ENCODE measurements around the gene ENDOG. TPM values are rescaled to one million over a fixed set of nuclear protein-coding genes. Genes with fewer than 3 reads are reported as not detected.
"Not testable (repeated sequence)": the region's sequence is repeated elsewhere in the genome, so short reads cannot be mapped to it uniquely, and the experiment has no call there.

Gene ENDOG
- total and polyA plus RNA-seq, 12 donors, result 40.9 to 98.8 (median 52.2) TPM

DNA sequence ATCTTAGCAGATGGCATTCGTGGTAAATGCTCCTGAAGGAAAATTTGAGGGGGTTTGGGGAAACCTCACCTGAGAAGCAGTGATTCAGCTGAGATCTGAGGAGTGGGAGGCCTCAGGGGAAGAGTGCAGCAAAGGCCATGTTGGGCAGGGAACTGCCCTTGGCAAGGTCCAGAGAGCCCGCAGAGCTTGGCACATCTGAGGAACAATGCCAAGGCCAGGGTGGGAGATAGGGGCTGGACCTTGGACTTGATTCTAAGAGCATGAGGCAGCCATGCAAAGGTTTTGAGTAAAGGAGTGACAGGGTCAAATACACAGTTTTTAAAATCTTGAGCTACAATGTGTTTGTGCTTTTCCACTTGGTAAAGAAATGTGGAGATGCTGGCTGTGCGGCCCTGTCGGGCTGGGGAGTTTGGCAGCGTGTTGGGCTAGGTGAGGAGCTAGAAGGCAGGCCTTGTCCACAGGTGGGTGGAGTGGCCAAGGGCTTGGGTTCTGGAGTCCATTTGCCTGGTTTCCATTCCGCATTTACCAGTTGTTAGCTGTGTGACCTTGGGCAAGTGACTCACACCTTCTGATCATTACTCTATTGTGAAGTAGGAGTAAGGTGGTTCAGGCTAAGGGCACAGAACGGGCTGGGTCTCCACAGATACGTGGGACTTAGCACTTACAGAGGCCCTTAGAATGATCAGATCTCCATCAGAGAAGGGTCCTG lies 25.2 kb upstream of the ENDOG start:
- peaks cover 0 to 96% (median 45%) of the 10 kb centered on the region in 9 donors for H3K36me3 ChIP-seq
- DNase-seq (no peak), ATAC-seq (no peak)
- TF ChIP-seq, protein P1, sequence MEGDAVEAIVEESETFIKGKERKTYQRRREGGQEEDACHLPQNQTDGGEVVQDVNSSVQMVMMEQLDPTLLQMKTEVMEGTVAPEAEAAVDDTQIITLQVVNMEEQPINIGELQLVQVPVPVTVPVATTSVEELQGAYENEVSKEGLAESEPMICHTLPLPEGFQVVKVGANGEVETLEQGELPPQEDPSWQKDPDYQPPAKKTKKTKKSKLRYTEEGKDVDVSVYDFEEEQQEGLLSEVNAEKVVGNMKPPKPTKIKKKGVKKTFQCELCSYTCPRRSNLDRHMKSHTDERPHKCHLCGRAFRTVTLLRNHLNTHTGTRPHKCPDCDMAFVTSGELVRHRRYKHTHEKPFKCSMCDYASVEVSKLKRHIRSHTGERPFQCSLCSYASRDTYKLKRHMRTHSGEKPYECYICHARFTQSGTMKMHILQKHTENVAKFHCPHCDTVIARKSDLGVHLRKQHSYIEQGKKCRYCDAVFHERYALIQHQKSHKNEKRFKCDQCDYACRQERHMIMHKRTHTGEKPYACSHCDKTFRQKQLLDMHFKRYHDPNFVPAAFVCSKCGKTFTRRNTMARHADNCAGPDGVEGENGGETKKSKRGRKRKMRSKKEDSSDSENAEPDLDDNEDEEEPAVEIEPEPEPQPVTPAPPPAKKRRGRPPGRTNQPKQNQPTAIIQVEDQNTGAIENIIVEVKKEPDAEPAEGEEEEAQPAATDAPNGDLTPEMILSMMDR (IDR thresholded peaks at IDR 0.05), result no peak
- no peaks in the 10 kb centered on the region for H3K27me3 ChIP-seq
- no peaks in the 10 kb centered on the region for H3K9me3 ChIP-seq
- no peak overlapping the region for H3K4me3 ChIP-seq
- peaks cover 3 to 9% (median 5%) of the 10 kb centered on the region in 9 donors for H3K4me1 ChIP-seq
- WGBS, 2 donors, result 90% methylated on average over 8 of the region's 8 CpGs
- intact Hi-C loops (cut with DNase I), result no loop called here
- no peak overlapping the region for H3K27ac ChIP-seq

DNA sequence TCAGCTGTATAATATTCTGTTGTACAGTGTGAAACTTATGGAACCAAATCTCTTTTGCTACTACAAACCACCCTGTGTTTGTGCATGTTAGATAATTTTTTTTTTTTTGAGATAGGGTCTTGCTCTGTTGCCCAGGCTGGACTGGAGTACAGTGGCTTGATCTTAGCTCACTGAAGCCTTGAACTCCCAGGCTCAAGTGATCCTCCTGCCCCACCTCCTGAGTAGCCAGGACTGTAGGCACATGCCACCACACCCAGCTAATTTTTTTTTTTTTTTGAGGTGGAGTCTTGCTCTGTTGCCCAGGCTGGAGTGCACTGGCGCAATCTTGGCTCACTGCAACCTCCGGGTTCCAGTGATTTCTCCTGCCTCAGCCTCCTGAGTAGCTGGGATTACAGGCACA lies 23.3 kb upstream of the ENDOG start:
- H3K9me3 ChIP-seq; ATAC-seq; intact Hi-C loops (cut with DNase I); H3K4me3 ChIP-seq; H3K27ac ChIP-seq; H3K4me1 ChIP-seq; DNase-seq; H3K27me3 ChIP-seq: not testable (repeated sequence)
- 50% methylated on average over 2 of the region's 2 CpGs for WGBS, 2 donors
- H3K36me3 ChIP-seq, result peaks cover 0 to 100% (median 59%) of the 10 kb centered on the region in 9 donors

GRCh38 chr9:128798896-128799295 lies 19.4 kb upstream of the ENDOG start:
- DNase-seq, result no peak
- peaks cover 0 to 100% (median 52%) of the 10 kb centered on the region in 9 donors for H3K36me3 ChIP-seq
- intact Hi-C loops (cut with DNase I), result no loop called here
- WGBS, 2 donors, result 92 to 95% methylated on average over 8 of the region's 8 CpGs
- H3K9me3 ChIP-seq, result no peaks in the 10 kb centered on the region
- H3K4me3 ChIP-seq, result no peak overlapping the region
- TF ChIP-seq, protein P1 (IDR thresholded peaks at IDR 0.05), result no peak
- no peaks in the 10 kb centered on the region for H3K27me3 ChIP-seq
- H3K4me1 ChIP-seq, result no peaks in the 10 kb centered on the region
- ATAC-seq, result no peak
- H3K27ac ChIP-seq, result no peak overlapping the region

DNA sequence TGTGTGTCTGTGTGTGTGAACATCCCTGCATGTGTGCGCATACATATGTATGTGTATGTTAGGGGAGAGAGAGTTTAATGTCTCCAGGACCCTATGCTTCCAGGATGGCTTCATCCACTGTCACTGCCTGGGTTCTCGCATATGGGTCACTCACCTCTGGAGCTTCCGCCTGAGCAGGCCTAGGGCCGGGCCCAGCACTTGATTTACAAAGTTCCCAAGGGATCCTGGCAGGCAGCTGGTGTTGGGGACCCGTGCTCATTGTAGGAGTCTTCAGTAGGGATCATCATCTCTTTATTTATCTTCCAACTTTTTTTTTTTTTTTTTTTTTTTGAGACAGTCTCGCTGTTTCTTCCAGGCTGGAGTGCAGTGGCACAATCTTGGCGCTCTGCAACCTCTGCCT lies 18.2 kb upstream of the ENDOG start:
- H3K9me3 ChIP-seq, result no peaks in the 10 kb centered on the region
- H3K4me1 ChIP-seq, result no peaks in the 10 kb centered on the region
- no peak for ATAC-seq
- intact Hi-C loops (cut with DNase I), result no loop called here
- no peak overlapping the region for H3K27ac ChIP-seq
- peaks cover 0 to 100% (median 60%) of the 10 kb centered on the region in 9 donors for H3K36me3 ChIP-seq
- TF ChIP-seq, protein P1 (IDR thresholded peaks at IDR 0.05), result no peak
- 90 to 94% methylated on average over 7 of the region's 7 CpGs for WGBS, 2 donors
- H3K27me3 ChIP-seq, result no peaks in the 10 kb centered on the region
- no peak overlapping the region for H3K4me3 ChIP-seq
- no peak for DNase-seq

DNA sequence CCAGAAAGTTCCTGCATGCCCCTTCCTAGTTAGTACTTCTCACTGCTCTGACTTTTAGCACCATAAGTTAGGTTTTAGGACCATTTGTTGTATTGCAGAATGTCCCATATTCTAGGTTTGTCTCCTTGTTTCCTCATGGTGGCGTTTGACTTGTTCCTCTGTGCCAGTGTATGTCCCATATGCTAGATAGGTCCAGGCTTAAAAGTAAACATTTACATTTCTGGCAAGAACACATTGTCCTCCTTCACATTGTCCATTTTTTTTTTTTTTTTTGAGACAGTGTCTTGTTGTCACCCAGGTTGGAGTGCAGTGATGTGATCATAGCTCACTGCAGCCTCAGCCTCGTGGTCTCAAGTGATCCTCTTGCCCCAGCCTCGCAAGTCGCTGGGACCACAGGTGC lies 15.8 kb upstream of the ENDOG start:
- Histone ChIP-seq H3K27me3 (no peaks in the 10 kb centered on the region), H3K27ac (no peak overlapping the region), H3K4me3 (no peak overlapping the region), H3K9me3 (no peaks in the 10 kb centered on the region), H3K36me3 (peaks cover 0 to 100% (median 59%) of the 10 kb centered on the region in 9 donors), H3K4me1 (no peaks in the 10 kb centered on the region)
- ATAC-seq (no peak), DNase-seq (no peak)
- 92 to 96% methylated on average over 4 of the region's 4 CpGs for WGBS, 2 donors
- TF ChIP-seq, protein P1 (IDR thresholded peaks at IDR 0.05), result no peak
- intact Hi-C loops (cut with DNase I), result no loop called here

Data from heart right ventricle (tissue), 16 donors.